Measurements from ENCODE around the gene KDELR1. TPM values are rescaled to one million over a fixed set of nuclear protein-coding genes. Genes with fewer than 3 reads are reported as not detected.

Gene KDELR1
- total and polyA plus RNA-seq, 8 donors, result 159 to 187 (median 165) TPM

DNA sequence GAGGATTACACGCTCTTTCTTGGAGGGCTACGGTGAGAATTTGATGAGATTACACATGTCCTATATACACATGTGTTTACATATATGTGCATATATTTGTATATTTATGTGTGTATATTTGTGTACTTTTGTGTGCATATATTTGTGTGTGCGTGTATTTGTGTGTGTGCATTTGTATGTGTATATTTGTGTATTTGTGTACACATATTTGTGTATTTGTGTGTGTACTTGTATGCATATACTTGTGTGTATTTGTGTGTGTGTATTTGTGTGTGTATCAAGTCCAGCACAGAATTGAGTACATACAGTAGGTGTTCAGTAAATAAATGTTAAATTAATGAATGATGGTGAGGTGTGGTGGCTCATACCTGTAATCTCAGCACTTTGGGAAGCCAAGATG lies 29.4 kb downstream of the KDELR1 start:
- TF ChIP-seq, protein P1, sequence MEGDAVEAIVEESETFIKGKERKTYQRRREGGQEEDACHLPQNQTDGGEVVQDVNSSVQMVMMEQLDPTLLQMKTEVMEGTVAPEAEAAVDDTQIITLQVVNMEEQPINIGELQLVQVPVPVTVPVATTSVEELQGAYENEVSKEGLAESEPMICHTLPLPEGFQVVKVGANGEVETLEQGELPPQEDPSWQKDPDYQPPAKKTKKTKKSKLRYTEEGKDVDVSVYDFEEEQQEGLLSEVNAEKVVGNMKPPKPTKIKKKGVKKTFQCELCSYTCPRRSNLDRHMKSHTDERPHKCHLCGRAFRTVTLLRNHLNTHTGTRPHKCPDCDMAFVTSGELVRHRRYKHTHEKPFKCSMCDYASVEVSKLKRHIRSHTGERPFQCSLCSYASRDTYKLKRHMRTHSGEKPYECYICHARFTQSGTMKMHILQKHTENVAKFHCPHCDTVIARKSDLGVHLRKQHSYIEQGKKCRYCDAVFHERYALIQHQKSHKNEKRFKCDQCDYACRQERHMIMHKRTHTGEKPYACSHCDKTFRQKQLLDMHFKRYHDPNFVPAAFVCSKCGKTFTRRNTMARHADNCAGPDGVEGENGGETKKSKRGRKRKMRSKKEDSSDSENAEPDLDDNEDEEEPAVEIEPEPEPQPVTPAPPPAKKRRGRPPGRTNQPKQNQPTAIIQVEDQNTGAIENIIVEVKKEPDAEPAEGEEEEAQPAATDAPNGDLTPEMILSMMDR (IDR thresholded peaks at IDR 0.05), result no peak
- H3K4me3 ChIP-seq, result no peak overlapping the region
- ATAC-seq (no peak), DNase-seq (no peak)
- H3K27ac ChIP-seq, result no peak overlapping the region
- no peaks in the 10 kb centered on the region for H3K36me3 ChIP-seq
- intact Hi-C loops (cut with DNase I), result no loop called here
- H3K9me3 ChIP-seq, result no peaks in the 10 kb centered on the region
- H3K27me3 ChIP-seq, result no peaks in the 10 kb centered on the region
- H3K4me1 ChIP-seq, result peaks cover 0 to 18% of the 10 kb centered on the region in 2 donors

DNA sequence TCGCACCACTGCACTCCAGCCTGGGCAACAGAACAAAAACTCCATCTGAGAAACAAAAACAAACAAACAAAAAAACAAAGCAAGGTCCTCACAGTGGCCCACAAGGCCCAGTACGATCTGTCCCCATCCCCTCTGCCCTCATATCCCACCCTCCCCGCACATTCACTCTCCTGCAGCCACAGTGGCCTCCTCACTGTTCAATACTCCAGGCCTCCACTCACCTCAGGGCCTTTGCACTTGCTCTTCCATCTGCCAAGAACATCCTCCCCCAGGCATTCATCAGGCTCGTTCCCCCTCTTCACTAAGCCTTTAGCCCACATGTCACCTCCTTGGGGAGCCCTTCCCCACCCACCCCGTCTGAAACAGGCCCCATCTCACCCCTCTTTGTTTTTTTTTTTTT lies 32.2 kb downstream of the KDELR1 start:
- ATAC-seq (no peak), DNase-seq (no peak)
- no peak overlapping the region for H3K27ac ChIP-seq
- no peaks in the 10 kb centered on the region for H3K9me3 ChIP-seq
- intact Hi-C loops (cut with DNase I), result no loop called here
- TF ChIP-seq, protein P1 (IDR thresholded peaks at IDR 0.05), result no peak
- peaks cover 0 to 12% of the 10 kb centered on the region in 2 donors for H3K4me1 ChIP-seq
- no peaks in the 10 kb centered on the region for H3K27me3 ChIP-seq
- H3K36me3 ChIP-seq, result no peaks in the 10 kb centered on the region
- H3K4me3 ChIP-seq, result no peak overlapping the region

DNA sequence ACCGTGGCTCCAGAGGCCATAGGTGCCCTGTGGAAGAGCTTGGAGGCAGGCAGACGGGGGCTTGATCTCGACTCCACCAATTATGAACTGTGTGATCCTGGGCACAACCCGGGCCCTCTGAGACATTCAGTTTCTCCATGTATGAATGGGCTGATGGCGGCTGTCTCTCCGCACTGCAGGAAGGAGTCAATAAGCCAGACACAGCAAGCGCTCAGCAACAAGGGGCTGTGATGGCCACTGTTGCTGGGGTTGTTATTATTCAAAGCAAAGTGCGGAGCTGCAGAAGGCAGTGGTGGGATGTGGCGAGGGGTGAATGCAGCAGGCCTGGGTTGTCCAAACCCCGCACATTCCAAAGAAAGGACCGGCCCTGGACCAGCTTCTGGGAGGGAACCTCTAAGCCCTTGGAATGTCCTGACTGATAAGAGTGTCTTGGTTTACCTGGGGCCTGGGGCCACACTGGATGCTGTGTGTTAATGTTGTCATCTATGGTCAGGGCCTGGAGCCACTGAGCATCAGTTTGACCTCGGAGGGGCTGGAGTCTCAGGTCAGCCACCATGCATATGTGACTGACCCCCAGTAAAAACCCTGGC lies 35.9 kb downstream of the KDELR1 start:
- H3K4me3 ChIP-seq, result no peak overlapping the region
- no peaks in the 10 kb centered on the region for H3K27me3 ChIP-seq
- TF ChIP-seq, protein P1 (IDR thresholded peaks at IDR 0.05), result no peak
- no peaks in the 10 kb centered on the region for H3K4me1 ChIP-seq
- H3K9me3 ChIP-seq, result no peaks in the 10 kb centered on the region
- intact Hi-C loops (cut with DNase I), result no loop called here
- DNase-seq, result no peak
- no peaks in the 10 kb centered on the region for H3K36me3 ChIP-seq
- H3K27ac ChIP-seq, result no peak overlapping the region
- ATAC-seq, result no peak

DNA sequence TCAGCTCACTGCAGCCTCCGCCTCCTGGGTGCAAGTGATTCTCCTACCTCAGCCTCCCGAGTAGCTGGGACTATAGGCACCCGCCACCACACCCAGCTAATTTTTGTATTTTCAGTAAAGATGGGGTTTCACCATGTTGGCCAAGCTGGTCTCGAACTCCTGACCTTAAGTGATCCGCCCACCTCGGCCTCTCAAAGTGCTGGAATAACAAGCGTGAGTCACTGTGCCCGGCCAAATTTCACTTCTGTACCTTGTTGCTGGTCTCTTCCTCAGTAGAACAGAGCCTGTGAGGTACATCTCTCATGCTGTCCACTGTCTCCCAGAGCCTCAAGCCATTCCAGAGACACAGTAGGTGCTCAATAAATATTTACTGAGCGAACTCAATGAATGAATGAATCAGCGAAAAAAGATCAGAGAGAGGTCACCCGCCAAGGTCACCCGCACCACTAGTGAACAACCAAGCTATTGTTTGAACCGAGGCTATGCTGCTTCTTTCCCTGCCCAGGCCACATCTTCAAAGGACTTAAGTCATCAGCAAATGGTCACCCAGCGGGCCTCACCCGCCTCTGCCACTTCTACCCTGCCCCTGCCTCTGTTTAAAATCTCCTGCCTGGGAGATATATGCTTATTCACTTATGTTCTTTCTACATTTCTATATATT lies 36.9 kb downstream of the KDELR1 start:
- no peaks in the 10 kb centered on the region for H3K9me3 ChIP-seq
- no peak for DNase-seq
- ATAC-seq, result no peak
- no peaks in the 10 kb centered on the region for H3K4me1 ChIP-seq
- intact Hi-C loops (cut with DNase I), result no loop called here
- no peaks in the 10 kb centered on the region for H3K27me3 ChIP-seq
- TF ChIP-seq, protein P1 (IDR thresholded peaks at IDR 0.05), result no peak
- H3K36me3 ChIP-seq, result no peaks in the 10 kb centered on the region
- H3K4me3 ChIP-seq, result no peak overlapping the region
- no peak overlapping the region for H3K27ac ChIP-seq

DNA sequence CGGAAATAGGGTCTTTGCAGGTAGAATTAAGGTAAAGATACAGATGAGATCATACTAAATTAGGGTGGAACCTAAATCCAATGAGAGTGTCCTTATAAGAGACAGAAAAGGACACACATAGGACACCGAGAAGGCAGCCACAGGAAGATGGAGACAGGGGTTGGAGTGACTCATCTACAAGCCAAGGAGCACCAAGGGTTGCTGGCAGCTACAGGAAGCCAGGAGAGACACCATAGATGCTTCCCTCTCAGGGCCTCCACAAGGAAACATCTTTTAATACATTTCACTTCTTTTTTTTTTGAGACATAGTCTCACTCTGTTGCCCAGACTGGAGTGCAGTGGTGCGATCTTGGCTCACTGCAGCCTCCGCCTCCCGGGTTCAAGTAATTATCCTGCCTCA lies 37.7 kb downstream of the KDELR1 start:
- ATAC-seq (no peak), DNase-seq (no peak)
- Histone ChIP-seq H3K27me3 (no peaks in the 10 kb centered on the region), H3K4me1 (no peaks in the 10 kb centered on the region), H3K27ac (no peak overlapping the region), H3K4me3 (no peak overlapping the region), H3K36me3 (no peaks in the 10 kb centered on the region), H3K9me3 (no peaks in the 10 kb centered on the region)
- intact Hi-C loops (cut with DNase I), result no loop called here
- TF ChIP-seq, protein P1 (IDR thresholded peaks at IDR 0.05), result no peak
